Amniotic epithelial cell (primary cell): Measurements from ENCODE around the gene PDK1.

Experiments
- DNase-seq: peaks from one replicate; pipeline ENCODE4 v3.0.0-alpha.2; 2010; ENCODE audit warnings: low read depth

The PDK1 gene

DNA sequence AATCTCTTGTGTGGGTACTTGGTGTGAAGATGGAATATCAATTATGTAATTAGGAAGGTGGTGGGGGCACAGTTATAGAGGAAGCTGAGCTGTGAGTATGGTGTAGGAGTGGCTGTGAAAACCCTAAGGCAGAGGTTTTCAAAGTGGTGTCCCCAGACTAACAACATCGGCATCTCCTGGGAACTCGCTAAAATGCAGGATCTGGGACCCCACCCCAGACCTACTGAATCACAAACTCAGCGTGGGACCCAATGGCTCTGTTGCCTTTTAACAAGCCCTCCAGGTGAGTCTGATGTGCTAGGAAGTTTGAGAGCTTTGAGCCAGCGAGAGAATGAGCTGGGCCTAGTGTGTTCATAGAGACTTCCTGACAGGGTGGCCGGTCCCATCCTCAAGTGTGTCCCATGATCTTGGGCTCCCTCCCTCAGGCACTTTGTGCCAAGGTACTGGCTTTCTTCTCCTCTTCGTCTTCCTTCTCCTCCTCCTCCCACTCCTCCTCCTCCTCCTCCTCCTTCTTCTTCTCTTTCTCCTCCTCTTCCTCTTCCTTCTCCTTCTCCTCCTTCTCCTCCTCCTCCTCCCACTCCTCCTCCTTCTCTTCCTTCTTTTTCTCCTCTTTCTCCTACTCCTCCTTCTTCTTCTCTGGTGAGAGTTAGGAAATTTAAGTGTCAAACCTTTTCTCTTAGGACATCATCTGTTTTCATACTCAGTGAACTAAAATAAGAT, 86.6 kb downstream of the PDK1 start:
- DNase-seq, result no peak

DNA sequence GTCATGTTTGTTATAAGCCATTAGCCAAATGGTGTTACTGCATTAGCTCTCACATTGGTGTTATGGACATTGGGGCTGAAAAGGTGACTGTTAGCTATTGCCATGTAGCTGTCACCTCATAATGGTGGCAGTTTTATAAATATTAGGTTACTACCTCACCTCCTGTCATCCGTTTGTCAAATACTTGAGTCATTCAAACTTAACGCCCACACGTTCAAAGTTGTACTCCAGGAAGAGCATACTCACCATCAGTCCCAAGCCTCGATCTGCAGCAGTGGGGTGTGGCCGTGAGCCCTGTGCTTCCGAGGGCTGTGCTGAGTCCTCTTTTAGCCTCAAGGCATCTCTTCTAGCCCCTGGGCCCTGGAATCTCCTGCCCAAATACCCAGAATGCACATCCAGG, 87.3 kb downstream of the PDK1 start:
- DNase-seq, result no peak

DNA sequence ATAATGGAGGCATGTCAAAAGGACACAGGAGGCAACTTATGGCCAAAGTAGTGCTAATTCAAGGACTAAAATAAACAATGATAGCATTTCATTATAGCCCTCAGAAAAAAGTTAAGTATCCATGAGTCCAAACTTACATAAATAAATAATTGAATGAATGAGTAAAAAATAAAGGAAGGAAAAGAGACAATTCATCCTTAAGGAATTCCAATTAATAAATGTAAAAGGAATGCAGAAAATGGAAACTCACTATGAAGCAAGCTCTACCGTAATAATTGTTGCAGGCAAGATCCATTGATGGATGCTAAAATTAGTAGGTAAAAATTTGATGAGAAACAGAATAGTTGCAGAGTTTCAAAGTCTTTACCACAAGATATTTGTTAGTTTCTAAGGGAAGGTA, 91.5 kb downstream of the PDK1 start:
- DNase-seq, result peak; percentile 27

DNA sequence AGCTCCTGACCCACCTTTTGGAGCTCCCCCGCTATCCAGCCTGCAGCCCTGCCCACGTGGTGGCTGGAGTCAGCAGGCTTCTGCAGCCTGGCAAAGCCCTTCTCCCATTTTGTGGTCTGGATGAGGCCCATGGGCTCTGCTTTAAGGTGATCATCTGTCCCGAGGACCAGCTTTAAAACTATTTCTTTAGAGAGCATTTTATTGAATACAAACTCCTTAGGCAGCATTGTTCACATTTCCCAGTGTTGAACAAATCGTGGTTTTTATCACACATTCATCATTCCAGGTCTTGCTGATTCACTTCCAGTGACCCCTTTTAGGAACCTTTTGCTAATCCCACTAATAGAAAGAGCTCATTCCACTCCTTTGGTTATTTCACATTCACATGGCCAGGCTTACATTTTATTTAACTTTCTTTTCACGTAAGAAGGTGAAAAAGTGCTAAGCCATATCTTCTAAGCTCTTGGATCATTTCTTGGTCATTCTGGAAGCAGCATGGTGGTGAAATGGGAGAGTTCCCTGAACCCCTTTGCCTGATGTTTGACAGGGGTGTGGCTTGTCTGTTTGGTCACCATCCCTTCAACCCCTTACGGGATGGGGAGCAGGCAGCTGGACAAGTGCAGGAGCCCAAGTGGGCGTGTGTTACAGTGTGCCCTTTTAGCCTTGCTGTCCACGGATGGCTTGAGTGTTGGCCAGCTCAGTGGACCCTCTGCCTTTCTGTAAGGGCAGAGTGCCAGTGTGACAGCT, 99.4 kb downstream of the PDK1 start:
- peak; percentile 84 for DNase-seq

DNA sequence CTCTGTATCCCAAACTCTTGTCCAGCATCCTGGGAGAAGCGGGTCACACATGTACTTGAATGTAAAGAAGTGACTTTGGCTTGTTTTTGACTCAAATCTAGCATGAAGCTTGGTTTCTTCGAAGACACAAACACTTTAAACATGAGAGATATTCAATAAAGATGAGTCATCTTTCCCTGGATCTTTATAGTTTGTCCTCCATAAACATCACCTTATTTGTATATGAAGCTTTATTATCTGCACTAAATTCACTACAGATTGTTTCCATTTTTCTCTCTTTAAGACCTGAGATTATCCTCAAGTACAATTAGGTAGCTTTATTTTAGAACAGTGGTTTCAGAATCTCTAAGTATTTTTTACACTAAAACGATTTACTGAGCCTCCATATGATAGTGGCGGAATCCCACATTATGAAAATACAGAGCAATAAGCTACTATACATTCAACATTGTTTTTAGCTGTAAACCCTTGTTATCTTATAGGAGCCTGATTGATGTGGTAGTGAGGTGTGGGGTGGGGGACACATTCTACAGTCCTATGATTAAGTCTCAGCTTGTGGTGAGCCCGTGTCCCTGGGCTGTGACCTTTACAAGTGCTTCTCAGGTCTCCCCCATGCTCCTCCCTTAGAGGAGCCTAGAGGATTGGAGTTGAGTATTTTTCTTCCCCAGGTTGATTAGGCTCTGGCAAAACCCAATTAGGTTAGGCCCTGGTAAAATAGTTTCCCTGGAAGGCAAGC, 100.1 kb downstream of the PDK1 start:
- DNase-seq, result no peak
